Muscle of leg (tissue), 11 donors: ENCODE results near the gene ALDH1L1. TPM values are rescaled to one million over a fixed set of nuclear protein-coding genes. Genes with fewer than 3 reads are reported as not detected.

Source experiments
- DNase-seq: peaks from one replicate; pipeline ENCODE4 v3.0.0; 2013
- H3K27ac ChIP-seq: one replicate; pipeline ENCODE4 v1.5.1; 2013; ENCODE audit warnings: mild to moderate bottlenecking, low read length, control low read depth
- H3K27me3 ChIP-seq: one replicate; pipeline ENCODE4 v1.6.1; 2013; ENCODE audit warnings: low read length; ENCODE audit not compliant: control insufficient read depth, insufficient read depth
- H3K36me3 ChIP-seq: one replicate; pipeline ENCODE4 v1.6.1; 2013; ENCODE audit warnings: low read length; ENCODE audit not compliant: control insufficient read depth, insufficient read depth
- H3K4me1 ChIP-seq: one replicate; pipeline ENCODE4 v1.6.1; 2013; ENCODE audit warnings: low read length; ENCODE audit not compliant: control insufficient read depth, insufficient read depth
- H3K4me3 ChIP-seq: one replicate; pipeline ENCODE4 v1.5.1; 2013; ENCODE audit warnings: low read length, control low read depth
- H3K9me3 ChIP-seq: replicated peaks from 2 replicates; pipeline ENCODE4 v1.6.1; 2013; ENCODE audit warnings: low read depth, low read length; ENCODE audit not compliant: control insufficient read depth
- WGBS: methylation state at CpG from one replicate; pipeline ENCODE4 v1.1.5; 2013; ENCODE audit warnings: missing lambda C conversion rate; ENCODE audit not compliant: insufficient coverage; 5-methylcytosine and 5-hydroxymethylcytosine counted together
- polyA plus RNA-seq, 8 donors: library from polyadenylated mRNA; unstranded; fragments of 120-200 nt; gene quantifications; one replicate each; pipeline versions ENCODE4 v1.2.1 to v1.2.3, GENCODE V29; 2013; ENCODE audit warnings: inconsistent platforms in 1 of 8, low replicate concordance in 1 of 8; ENCODE audit not compliant: insufficient read length in 8 of 8, insufficient read depth in 1 of 8
- total RNA-seq: library from RNA; stranded (reverse); fragments of 120-200 nt; gene quantifications from one replicate; pipeline ENCODE4 v1.2.4, GENCODE V29; 2013

ALDH1L1 gene
- total and polyA plus RNA-seq, 9 donors, result 0.07 to 1.6 (median 0.18) TPM

GRCh38 chr3:126167566-126167965, 12.8 kb downstream of the ALDH1L1 start:
- no peak overlapping the region for H3K4me3 ChIP-seq
- no peak overlapping the region for H3K27ac ChIP-seq
- H3K27me3 ChIP-seq, result no peaks in the 10 kb centered on the region
- no peak for DNase-seq
- no peaks in the 10 kb centered on the region for H3K36me3 ChIP-seq
- WGBS, result 63% methylated on average over 2 of the region's 4 CpGs
- no peaks in the 10 kb centered on the region for H3K9me3 ChIP-seq
- no peaks in the 10 kb centered on the region for H3K4me1 ChIP-seq

- DNase-seq, result no peak
- H3K27ac ChIP-seq, result no peak overlapping the region
- no peaks in the 10 kb centered on the region for H3K27me3 ChIP-seq
- no peaks in the 10 kb centered on the region for H3K4me1 ChIP-seq
- no peaks in the 10 kb centered on the region for H3K36me3 ChIP-seq
- no peaks in the 10 kb centered on the region for H3K9me3 ChIP-seq
- 54% methylated on average over 6 of the region's 6 CpGs for WGBS
- H3K4me3 ChIP-seq, result no peak overlapping the region
These were observed 14.4 kb downstream of the ALDH1L1 start for GRCh38 chr3:126166009-126166408.

DNA sequence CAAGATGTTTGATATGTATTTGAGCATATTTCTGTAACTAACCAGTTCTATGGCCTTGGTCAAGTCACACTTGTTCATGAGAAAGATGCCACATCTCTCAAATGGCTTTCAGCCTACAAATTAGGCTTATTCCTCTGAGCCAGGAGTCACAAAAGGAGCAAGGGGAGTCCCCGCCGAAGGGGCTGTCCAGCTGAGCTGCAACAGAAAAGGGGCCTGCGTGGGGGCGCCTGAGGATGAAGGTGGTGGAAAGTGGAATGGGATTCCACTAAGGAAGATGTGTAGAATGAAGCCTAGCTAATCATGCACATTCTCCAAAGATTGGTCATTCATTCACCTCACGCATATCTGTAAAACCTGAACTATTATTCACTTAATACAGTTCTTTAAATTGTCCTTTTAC, 19.1 kb downstream of the ALDH1L1 start:
- no peak overlapping the region for H3K27ac ChIP-seq
- no peak for DNase-seq
- H3K4me3 ChIP-seq, result no peak overlapping the region
- H3K9me3 ChIP-seq, result no peaks in the 10 kb centered on the region
- 70% methylated on average over 2 of the region's 5 CpGs for whole genome bisulfite sequencing
- H3K27me3 ChIP-seq, result no peaks in the 10 kb centered on the region
- no peaks in the 10 kb centered on the region for H3K36me3 ChIP-seq
- H3K4me1 ChIP-seq, result peaks cover 4% of the 10 kb centered on the region

DNA sequence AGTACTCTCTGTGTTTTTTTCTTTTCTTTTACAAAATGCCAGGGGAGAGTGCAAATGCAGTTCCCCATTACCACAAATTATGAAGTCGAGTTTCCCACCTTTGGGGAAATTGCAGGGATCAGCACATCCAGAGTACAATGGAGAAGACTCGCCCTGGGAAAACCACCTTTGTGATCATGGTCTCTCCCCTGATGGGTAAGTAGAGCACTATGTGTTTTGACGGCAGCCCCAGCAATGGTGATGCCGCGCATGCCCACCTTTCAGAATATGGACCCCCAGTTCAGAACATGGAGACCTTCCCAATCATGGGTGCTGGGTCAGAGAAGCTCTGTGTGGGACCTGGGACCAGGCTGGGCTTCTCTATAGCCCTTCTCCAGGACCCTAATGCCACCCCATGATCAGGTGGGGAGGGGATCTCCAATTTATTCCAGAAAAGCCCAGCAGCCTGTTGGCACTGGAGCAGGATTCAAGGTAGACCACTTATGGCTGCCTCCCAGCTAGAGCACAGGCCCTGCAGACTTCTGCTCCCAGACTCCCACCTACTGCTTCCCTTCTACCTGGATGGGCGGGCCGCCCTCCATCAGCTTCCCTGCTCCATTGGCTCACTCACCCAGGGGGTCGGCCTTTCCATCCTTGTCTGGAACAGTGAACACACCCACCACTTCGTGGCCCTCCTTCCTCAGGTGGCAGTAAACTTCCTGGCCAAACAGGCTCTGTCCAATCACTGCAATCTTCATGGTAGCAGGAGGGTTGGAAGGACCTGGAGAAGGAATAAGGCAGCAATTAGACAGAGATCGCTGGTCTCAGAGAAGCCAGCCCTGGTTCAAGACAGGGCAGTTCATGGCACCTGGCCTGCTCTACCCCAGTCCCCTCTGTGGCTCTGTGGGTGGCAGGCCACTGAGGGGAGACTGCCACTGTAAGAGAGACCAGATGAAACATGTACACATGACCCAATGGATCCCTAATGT, 19.9 kb downstream of the ALDH1L1 start:
- Histone ChIP-seq H3K27me3 (no peaks in the 10 kb centered on the region), H3K9me3 (no peaks in the 10 kb centered on the region), H3K4me3 (no peak overlapping the region), H3K27ac (no peak overlapping the region), H3K4me1 (peaks cover 4% of the 10 kb centered on the region), H3K36me3 (no peaks in the 10 kb centered on the region)
- WGBS, result 97% methylated on average over 7 of the region's 10 CpGs
- no peak for DNase-seq

DNA sequence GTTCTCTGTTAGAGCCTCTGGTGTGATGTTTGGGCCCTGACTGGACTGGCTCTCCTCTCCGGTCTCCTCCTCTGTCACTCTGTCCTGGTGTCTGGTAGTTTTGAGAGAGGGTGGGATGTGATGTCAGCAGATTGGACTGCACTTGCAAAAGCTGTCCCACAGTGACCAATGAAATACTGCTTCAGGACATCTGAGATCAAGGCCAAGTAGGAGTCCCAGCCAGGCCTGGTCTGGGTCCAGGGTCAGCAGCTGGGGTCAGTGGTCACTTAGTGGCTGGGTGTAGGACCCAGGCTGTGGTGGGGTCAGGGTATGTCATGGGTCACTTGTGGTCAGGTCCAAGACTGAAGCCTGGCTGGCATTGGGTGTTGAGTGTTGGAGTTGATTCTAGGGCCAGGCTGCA, 20.9 kb downstream of the ALDH1L1 start:
- Histone ChIP-seq H3K27ac (no peak overlapping the region), H3K9me3 (no peaks in the 10 kb centered on the region), H3K4me1 (peaks cover 4% of the 10 kb centered on the region), H3K27me3 (no peaks in the 10 kb centered on the region), H3K36me3 (no peaks in the 10 kb centered on the region), H3K4me3 (no peak overlapping the region)
- WGBS, result no CpG with 5 or more reads among the region's 1 CpG
- no peak for DNase-seq

DNA sequence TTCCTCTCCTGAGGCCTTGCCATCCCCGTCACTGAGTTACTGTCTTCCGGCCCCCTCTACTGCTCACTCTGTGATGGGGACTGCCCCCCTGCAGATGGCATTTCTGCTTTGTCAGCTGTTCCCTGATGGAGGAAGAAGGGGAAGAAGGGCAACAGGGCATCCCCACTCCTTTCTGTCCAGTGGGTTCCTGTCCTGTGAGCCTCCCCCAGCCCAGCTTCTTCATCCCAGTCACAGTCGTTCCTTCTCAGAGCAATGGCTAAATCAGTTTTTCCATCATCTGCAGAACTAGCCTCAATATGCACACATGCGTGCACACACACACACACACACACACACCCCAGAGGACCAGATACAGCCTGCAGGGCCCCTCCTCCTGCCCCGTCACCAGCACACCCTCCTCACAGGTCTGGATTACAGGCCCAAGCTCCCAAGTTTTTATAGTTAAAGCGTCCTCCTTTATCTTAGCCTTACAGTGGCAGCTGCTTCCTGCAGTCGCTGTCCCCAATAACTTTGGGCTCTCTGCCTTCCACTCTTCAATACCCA, 21.4 kb downstream of the ALDH1L1 start:
- Histone ChIP-seq H3K27ac (no peak overlapping the region), H3K36me3 (no peaks in the 10 kb centered on the region), H3K4me1 (peaks cover 4% of the 10 kb centered on the region), H3K27me3 (no peaks in the 10 kb centered on the region), H3K9me3 (no peaks in the 10 kb centered on the region), H3K4me3 (no peak overlapping the region)
- DNase-seq, result no peak
- 37% methylated on average over 6 of the region's 7 CpGs for WGBS

GRCh38 chr3:126158016-126158911, 22.1 kb downstream of the ALDH1L1 start:
- no peak for DNase-seq
- Histone ChIP-seq H3K9me3 (no peaks in the 10 kb centered on the region), H3K27ac (no peak overlapping the region), H3K4me1 (peaks cover 4% of the 10 kb centered on the region), H3K27me3 (no peaks in the 10 kb centered on the region), H3K4me3 (no peak overlapping the region), H3K36me3 (no peaks in the 10 kb centered on the region)
- 64% methylated on average over 17 of the region's 18 CpGs for WGBS

GRCh38 chr3:126157083-126157768, 23.2 kb downstream of the ALDH1L1 start:
- Histone ChIP-seq H3K4me3 (no peak overlapping the region), H3K27me3 (no peaks in the 10 kb centered on the region), H3K27ac (no peak overlapping the region), H3K36me3 (no peaks in the 10 kb centered on the region), H3K9me3 (no peaks in the 10 kb centered on the region), H3K4me1 (peaks cover 4% of the 10 kb centered on the region)
- DNase-seq, result no peak
- WGBS, result 95% methylated on average over 14 of the region's 26 CpGs

- Histone ChIP-seq H3K27ac (no peak overlapping the region), H3K4me1 (peaks cover 4% of the 10 kb centered on the region), H3K36me3 (no peaks in the 10 kb centered on the region), H3K27me3 (no peaks in the 10 kb centered on the region), H3K9me3 (no peaks in the 10 kb centered on the region), H3K4me3 (no peak overlapping the region)
- DNase-seq, result no peak
- WGBS, result 76% methylated on average over 5 of the region's 8 CpGs
These were observed 23.9 kb downstream of the ALDH1L1 start for GRCh38 chr3:126156468-126156867.
